GM19455 (cell line): Measurements from ENCODE around the gene CCDC116.
"Not testable (repeated sequence)": the region's sequence is repeated elsewhere in the genome, so short reads cannot be mapped to it uniquely, and the experiment has no call there.

Experiments used
- ATAC-seq: cut with Tn5 transposase; IDR thresholded peaks from one replicate; pipeline ENCODE4 v1.9.1; 2021; ENCODE audit not compliant: unreplicated experiment

Gene CCDC116

DNA sequence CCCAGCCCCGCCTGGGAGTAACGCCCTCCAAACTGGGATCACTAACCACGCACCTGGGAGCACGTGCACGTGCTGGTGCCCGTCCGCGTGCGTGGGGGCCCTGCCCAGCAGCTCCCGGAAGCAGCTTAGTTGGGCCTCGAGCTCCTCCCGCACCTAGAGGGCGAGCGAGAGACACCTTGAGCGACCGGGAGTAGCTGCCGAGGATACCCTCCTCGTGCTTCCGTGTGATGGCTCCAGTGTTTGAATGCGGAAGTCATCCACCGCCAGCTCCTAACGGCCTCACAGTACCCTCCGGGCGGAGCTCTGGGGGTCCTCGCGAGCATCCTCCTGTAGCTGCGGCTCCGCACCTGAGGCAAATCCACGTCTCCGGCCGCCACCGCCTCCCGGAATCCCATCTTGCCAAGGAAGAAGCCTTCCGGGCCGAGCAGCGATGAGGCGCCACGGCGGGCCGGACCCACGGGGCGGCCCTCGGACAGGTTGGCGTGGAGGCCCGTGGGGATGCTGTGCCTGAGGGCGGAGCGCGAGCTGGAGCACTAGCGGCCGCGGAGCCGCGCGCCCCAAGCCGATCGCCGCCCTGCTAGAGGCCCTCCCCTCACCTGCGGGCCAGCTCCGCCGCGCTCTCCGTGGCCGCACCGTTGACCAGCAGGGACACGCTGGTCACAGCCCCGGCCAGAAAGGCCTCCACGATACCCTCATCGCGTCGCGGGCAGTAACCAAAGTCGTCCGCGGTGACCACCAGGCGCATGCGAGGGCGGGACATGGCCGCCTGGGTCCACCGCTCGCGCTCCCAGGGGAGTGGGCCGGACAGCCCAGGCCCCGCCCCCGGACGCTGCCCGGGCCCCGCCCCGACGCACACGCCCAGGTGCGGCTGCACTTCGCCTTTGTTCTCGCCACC lies 3.1 kb upstream of the CCDC116 start, which contains the start of gene YDJC:
Gene YDJC (minus strand): TSS at position 768 of the 895 bp plus-strand sequence. CDS start 8 bp downstream, at position 760.
- peak; percentile 75 for ATAC-seq

DNA sequence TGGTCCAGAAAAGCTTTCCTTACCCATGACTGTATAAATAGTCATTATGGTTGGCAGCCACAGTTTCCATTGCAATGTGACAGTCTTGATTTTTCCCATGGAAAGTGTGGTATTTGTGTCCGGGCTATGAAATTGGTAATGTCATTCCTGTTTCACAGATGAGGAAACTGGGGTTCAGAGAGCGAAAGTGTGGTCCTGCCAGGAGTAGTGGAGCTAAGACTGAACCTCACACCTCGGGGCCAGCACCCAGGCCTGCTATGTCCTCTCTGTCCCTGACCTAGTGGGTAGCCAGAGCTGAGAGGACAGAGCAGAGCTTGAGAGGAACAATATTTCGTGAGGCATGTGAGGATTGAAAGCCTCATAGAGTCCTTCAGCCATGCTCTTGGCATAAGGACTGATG lies 1.5 kb upstream of the CCDC116 start:
- ATAC-seq: no peak

DNA sequence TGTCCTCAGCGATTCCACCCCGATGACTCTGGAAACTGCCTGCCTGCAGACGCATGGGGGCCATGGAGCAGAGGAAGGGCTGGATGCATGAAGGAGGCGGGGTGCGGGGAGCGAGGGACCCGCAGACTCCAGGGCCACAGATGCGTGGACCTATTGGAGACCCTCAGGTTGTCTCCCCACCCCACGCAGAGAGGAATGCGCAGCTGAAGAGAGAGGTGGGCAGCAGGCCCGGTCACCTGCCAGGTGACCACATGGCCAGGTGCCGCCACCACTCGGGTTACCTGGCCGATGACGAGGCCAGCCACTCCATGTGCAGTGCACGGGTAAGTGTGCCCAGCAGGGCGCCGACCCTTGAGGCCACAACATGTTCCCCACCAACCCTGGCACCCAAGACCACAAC lies 371 bp downstream of the CCDC116 start:
- no peak for ATAC-seq

DNA sequence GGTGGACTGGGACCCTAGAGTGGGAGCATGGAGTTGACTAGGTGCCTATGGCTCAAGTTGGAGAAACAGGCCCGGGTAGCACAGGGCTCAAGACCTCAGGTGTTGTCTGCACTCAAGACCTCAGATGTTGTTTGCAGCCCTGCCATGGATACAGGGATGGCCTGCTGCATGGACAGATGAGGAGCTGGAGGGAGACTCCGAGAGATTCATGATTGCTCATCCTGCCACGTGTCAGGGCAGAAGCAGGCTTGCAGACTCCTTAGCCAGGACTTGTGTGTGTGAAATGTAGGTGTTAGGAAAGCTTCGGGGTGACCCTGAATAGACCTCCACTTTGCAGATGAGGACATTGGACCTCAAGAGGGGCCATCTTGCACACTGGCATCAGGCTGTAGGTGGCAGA lies 921 bp downstream of the CCDC116 start:
- ATAC-seq: no peak

DNA sequence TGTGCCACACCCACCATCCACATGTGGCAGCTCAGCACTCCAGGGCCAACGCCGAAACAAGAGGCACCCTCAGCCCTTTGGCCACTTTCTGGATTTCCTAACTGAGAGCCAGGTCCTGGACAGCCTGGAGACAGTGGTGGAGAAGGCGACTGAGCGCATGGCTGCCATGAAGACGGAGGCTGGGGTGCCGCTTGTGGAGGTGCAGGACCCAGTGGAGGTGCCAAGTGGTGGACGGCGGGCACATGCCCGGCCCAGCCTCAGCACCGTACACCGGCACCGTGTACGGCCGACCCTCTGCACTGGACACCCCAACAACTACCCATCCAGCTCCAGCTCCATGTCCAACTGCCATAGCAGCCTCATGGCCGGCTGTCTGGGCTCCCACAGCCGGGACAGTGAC lies 1.5 kb downstream of the CCDC116 start:
- no peak for ATAC-seq

DNA sequence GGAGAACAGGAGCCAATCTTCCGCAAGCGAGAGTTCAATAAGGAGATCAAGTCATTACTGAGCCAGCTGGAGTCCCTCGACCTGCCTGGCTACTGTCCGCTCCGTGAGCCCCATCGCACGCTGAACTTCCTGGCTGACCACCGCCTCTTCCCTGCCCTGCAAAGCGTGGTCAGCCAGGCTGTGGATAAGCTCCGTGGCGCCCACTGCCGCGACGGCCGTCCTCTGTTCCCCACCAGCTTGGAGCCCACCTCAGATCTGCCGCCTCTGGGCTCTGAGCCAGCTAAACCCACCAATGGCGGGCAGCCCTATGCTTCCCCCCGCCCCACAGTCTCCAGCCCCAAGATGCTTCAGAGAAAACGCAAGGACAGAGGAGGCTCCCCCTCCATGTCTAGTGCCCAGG lies 2.3 kb downstream of the CCDC116 start:
- ATAC-seq: no peak

DNA sequence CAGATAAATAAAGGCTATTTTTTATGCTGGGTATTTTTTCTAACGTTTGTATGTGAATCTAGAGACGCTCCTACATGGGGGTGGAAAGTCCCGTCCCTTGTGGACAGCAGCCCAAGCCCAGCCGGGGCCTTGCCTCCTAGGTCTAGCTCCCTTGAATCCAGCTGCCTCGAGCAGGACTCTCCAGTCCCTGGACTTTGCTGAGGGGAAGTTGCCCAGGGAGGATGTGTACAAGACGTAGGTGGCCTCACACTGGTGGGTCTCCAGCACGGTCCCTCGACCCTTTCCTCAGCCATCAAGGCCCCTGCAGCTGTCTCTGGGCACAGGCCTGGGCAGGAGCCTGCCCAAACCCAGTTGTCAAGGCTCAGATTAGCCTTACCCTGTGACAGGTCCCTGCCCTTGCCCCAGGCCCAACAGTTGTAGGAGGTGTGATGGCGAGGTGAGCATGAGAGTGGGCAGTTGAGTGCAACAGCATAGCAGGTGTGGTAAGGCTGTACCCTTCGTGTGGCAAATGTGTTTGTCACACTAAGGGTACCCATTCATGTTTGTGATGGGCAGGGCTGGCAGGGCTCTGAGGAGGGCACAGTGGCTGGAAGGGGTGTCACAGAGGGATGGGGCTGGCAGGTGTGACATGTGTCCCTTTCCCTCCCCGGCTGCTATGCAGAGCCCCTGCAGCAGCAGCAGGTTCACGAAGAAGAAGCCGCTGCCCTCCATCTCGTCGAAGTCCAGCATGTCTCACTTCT lies 3.4 kb downstream of the CCDC116 start:
- ATAC-seq: no peak

DNA sequence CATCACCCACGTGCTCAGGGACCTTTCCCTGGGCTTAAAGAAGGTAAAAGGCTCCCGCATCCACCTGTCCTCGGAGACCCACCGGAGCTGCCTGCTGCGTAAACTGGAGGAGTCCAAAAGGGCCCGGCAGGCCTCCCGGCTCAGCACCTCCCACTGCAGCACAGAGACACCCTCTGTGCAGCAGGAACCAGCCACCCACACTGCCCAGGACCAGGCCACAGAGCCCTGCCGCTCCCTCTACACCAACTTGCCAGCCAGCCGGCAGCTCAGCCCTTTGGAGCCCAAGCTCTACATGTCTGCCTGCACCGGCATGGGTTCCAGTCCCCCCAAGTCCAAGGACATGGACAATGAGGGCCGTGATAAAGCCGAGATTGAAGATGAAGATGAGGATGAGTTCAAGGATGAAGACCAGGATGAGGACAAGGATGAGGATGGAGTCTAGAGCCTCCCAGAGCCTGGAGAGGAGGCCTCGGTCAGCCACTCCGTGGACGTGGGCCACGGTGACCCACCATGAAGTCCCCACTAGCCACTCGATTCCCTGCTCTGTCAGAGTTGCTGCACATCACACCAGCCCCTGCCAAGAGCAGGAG lies 4.2 kb downstream of the CCDC116 start:
- no peak for ATAC-seq

DNA sequence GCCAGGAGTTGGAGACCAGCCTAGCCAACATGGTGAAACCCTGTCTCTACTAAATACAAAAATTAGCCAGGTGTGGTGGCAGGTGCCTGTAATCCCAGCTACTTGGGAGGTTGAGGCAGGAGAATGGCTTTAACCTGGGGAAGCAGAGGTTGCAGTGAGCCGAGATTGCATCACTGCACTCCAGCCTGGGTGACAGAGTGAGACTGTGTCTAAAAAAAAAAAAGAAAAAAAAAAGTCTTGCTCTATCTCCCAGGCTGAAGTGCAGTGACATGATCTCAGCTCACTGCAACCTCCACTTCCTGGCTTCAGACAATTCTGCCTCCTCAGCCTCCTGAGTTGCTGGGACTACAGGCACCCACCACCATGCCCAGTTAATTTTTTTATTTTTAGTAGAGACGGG lies 4.9 kb downstream of the CCDC116 start:
- not testable (repeated sequence) for ATAC-seq

DNA sequence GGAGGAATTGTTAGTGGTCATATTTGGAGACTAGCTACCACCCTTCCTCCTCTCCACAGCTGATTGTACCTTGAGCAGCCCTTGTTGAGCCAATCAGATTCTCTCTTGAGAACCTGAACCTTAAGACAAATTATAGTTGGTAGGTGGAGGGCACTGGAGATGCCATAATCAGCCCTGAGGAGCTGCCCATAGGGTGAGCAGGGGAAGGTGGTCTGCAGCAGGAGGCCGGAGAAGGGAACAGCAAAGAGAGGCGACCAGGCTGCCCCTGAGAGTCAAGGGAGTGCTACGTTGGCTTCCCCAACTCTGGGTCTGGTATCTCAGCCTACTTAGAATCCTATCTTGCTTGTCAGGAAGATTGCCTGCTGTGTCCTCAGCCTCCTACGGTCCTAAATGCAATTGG lies 6.8 kb downstream of the CCDC116 start:
- no peak for ATAC-seq

DNA sequence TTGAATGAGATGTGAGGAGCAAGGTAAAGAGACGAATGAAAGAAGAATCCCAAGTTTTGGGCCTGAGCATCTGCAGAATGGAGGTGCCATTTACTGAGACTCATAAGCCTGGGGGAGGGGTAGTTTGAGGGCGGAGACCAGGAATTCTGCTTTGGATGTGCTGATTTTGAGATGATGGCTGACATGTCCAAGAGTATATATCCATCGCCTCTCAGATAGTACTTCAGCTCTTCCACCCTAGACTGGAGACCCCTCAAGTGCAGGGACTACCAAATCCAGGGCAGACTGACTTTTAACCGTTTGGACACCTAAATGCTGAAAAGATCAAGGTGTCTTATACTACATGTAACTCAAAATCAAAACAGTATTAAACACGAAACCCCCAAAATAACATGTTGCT lies 8.2 kb downstream of the CCDC116 start:
- no peak for ATAC-seq

DNA sequence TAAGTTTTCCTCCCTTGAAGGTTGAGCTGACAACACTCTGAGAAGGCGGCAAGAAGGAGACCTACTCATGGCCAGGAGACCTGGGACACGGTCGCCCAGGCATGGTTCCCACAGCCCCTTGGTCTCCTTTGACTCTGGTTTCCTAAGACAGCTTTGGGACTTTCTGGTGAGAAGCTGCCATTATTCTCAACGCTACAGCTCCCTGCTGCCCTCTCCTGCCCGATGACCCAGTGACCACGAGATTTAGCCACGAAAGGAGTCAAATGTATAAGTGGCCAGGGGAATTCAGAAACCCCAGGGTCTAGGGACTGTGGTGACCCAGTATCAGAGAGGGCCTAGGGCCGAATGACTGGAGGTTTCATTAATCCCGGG lies 8.8 kb downstream of the CCDC116 start:
- peak; percentile 5 for ATAC-seq

DNA sequence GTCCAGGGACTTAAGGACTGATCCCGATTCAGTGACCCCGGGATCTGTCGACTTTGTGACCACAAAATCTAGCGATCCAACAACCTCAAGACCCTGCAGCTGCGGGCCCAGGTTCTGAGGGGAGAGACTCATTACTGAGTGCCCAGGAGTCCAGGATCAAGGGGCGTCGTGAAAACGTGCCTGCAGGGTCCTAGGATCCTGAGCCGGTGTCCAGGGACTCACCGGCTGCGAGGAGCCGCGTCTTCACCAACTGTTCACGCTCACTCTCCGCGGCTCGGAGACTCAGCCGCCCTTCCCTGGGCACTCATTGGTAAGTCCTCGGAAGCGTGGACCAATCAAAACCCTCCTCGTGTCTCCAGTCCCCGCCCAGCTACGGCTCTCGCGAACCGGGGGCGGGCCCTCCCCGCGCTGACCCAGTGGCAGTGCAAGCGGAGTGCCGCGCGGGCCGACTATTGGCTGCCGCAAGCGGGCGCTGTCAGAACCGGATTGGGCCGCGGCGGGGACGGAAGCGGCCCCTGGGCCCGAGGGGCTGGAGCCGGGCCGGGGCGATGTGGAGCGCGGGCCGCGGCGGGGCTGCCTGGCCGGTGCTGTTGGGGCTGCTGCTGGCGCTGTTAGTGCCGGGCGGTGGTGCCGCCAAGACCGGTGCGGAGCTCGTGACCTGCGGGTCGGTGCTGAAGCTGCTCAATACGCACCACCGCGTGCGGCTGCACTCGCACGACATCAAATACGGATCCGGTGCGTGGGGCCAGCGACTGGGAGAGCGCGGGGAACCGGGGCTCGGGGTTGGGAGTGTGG lies 9.4 kb downstream of the CCDC116 start, which contains the start of gene SDF2L1:
Gene SDF2L1 (plus strand): TSS at position 514 of the 795 bp plus-strand sequence. CDS start 35 bp downstream, at position 549.
- ATAC-seq: peak; percentile 88

DNA sequence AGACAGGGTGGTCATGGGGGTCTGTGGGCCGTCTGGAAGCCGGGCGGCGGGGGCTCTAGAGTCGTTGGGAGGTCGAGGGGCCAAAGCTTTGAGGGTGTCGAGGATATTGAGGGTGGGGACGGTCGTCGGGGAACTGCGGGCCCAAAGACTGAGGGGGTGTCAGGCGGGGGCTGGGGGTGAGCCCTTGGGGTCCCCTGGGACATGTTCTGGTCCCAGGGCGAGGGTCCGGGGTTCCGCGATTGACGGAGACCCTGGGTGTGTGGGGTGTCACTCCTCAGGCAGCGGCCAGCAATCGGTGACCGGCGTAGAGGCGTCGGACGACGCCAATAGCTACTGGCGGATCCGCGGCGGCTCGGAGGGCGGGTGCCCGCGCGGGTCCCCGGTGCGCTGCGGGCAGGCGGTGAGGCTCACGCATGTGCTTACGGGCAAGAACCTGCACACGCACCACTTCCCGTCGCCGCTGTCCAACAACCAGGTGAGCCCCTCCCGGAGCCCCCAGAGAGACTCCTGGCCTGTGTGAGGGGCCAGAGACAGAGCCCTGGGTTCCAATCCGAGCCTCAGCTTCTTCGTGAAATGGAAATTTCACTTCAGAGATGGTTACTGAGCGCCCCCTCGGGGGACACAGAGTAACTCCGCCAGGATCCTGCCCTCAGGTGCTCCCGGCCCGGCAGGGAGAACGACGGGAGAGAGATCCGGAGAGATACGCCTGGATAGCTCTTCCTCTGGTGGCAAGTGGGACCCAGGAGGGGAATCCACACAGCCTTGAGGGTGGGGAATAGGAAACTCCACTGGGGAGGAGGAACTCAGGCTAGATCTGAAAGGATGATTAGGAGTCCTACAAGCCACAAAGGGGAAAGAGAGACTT lies 10.3 kb downstream of the CCDC116 start:
- ATAC-seq: peak; percentile 1

DNA sequence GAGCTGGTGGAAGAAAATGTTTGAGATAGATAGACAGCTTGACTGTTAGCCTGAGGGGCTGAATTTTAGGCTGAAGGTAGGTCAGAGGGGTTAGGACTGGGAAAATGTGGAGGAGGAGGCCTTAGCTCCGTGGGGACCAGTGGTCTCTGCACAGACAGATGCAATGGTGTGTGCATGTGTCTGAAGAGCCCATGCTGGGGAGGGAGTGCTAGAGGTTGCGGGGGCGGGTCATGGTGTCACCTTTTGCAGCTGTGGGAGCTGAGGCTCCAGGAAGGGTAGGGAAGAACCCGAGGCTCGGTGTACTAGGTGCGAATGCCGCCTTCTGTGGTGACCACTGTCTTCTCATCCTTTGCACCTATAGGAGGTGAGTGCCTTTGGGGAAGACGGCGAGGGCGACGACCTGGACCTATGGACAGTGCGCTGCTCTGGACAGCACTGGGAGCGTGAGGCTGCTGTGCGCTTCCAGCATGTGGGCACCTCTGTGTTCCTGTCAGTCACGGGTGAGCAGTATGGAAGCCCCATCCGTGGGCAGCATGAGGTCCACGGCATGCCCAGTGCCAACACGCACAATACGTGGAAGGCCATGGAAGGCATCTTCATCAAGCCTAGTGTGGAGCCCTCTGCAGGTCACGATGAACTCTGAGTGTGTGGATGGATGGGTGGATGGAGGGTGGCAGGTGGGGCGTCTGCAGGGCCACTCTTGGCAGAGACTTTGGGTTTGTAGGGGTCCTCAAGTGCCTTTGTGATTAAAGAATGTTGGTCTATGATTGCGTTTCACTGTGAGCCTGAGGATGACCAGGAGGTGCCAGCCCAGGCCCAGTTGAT lies 11.2 kb downstream of the CCDC116 start:
- no peak for ATAC-seq

DNA sequence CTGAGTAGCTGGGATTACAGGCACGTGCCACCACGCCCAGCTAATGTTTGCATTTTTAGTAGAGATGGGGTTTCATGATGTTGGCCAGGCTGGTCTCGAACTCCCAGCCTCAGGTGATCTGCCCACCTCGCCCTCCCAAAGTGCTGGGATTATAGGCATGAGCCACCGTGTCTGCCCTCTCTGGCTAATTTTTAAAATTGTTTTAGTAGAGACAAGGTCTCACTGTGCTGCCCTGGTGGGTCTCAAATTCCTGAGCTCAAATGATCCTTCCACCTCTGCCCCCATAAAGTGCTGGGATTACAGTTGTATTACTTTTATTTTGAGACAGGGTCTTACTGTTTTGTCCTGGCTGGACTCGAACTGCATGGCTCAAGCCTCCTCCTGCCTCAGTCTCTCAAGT lies 13.0 kb downstream of the CCDC116 start:
- ATAC-seq: not testable (repeated sequence)

DNA sequence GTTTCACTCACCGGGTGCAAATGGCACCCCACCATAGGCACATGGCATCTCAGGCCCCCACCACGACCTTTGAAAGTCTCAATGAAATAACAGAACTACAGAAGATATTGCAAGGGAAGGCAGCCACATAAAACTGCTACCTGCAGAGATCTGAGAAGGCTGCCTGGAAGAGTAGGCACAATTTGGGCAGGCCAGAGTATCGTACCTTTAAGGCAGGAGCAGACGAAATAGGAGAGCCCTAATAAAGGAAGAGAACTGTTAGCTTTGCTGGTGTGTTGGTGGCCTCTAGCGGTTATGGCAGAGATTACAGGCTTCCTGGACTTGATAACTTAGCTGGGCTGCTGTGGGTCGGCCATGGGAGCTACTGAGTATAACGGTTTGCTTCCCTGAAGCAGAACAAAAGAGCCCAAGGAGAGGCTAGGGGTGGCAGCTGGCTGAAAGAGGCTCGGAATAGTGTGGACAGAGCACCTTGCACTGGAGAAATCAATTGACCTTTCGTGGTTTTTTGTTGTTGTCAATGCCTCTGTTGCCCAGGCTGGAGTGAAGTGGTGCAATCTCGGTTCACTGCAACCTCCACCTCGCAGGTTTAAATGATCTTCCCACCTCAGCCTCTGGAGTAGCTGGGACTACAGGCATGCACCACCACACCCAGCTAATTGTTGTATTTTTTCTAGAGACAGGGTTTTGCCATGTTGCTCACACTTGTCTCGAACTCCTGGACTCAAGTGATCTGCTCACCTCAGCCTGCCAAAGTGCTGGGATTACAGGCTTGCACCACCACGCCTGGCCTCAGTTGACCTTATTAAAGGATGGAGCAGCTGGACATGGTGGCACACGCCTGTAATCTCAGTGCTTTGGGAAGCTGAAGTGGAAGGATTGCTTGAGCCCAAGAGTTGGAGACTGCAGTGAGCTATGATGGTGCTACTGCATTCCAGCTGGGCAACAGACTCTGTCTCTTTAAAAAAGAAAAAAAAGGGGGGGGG lies 14.3 kb downstream of the CCDC116 start:
- no peak for ATAC-seq

DNA sequence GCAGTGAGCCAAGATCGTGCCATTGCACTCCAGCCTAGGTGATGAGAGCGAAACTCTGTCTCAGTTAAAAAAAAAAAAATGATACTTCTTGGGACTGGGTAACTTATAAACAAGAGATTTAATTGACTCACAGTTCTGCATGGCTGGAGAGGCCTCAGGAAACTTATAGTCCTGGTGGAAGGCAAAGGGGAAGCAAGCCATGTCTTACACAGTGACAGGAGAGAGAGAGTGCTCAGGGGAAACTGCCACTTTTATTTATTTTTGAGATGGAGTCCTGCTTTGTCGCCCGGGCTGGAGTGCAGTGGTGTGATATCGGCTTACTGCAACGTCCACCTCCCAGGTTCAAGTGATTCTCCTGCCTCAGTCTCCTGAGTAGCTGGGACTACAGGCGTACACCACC lies 17.7 kb downstream of the CCDC116 start:
- ATAC-seq: no peak
